H1 (cell line): ENCODE data around the gene TWSG1. TPM values are rescaled to one million over a fixed set of nuclear protein-coding genes. Genes with fewer than 3 reads are reported as not detected.

Experiments used
- CTCF ChIA-PET: fragments of 300-600 bp; sonication (Branson Sonifier 250); formaldehyde crosslinking; loops from one replicate; lab custom pipeline; 2021; ENCODE audit not compliant: partially characterized antibody; lab: Charles Lee
- POLR2A ChIA-PET: fragments of 300-600 bp; sonication (Branson Sonifier 250); formaldehyde crosslinking; loops from one replicate; lab custom pipeline; 2021; ENCODE audit warnings: inconsistent platforms; ENCODE audit not compliant: partially characterized antibody; lab: Charles Lee
- DNase-seq, 2 experiments: peaks; one replicate each; pipeline versions ENCODE4 v3.0.0 to v3.0.0-alpha.2; 2010 to 2022; ENCODE audit warnings: low spot score in 2 of 2, low read depth in 1 of 2, mixed read lengths in 1 of 2
- FAIRE-seq: peaks from 2 replicates; lab custom pipeline; 2011; peaks lifted over from hg19 to GRCh38; lab: Jason Lieb, UNC
- H2AFZ ChIP-seq: 2 replicates; pipeline ENCODE4 v1.8.1; 2012; ENCODE audit warnings: low read length, inconsistent platforms
- H2AK5ac ChIP-seq: 2 replicates; pipeline ENCODE4 v1.6.1; 2013; ENCODE audit warnings: low read depth, low read length
- H2BK120ac ChIP-seq: replicated peaks from 2 replicates; pipeline ENCODE3; 2013; ENCODE audit warnings: low read depth, low read length, inconsistent platforms
- H2BK12ac ChIP-seq: 2 replicates; pipeline ENCODE4 v1.6.1; 2013; ENCODE audit warnings: low read depth, low read length
- H2BK15ac ChIP-seq: 2 replicates; pipeline ENCODE4 v1.6.1; 2013; ENCODE audit warnings: low read length
- H2BK20ac ChIP-seq: 2 replicates; pipeline ENCODE4 v1.6.1; 2013; ENCODE audit warnings: low read length
- H2BK5ac ChIP-seq: 2 replicates; pipeline ENCODE4 v1.6.1; 2013; ENCODE audit warnings: low read depth, low read length
- H3K14ac ChIP-seq: 2 replicates; pipeline ENCODE4 v1.6.1; 2013; ENCODE audit warnings: inconsistent platforms; ENCODE audit not compliant: insufficient read length
- H3K18ac ChIP-seq: 2 replicates; pipeline ENCODE4 v1.6.1; 2013; ENCODE audit warnings: low read length; ENCODE audit errors: extremely low read depth
- H3K23ac ChIP-seq: 2 replicates; pipeline ENCODE4 v1.6.1; 2013; ENCODE audit warnings: inconsistent platforms; ENCODE audit not compliant: insufficient read length
- H3K23me2 ChIP-seq: 2 replicates; pipeline ENCODE4 v1.6.1; 2013; ENCODE audit warnings: low read depth, low read length
- H3K27ac ChIP-seq: 2 replicates; pipeline ENCODE4 v1.6.1; 2011; ENCODE audit warnings: low read depth, low read length, inconsistent platforms
- H3K27me3 ChIP-seq, 4 experiments: replicated peaks in 1 of 4; 1 replicate in 1 of 4; 2 replicates in 3 of 4; pipeline versions ENCODE4 v1.6.1 to v1.8.1; 2011 to 2013; ENCODE audit warnings: low read length in 3 of 4, mild to moderate bottlenecking in 3 of 4, inconsistent platforms in 2 of 4, mixed read lengths in 2 of 4, moderate library complexity in 1 of 4; ENCODE audit not compliant: control insufficient read depth in 3 of 4, insufficient read depth in 3 of 4; ENCODE audit errors: extremely low read depth in 1 of 4
- H3K36me3 ChIP-seq, 4 experiments: 2 replicates each; pipeline versions ENCODE4 v1.6.1 to v1.8.1; 2011 to 2013; ENCODE audit warnings: mild to moderate bottlenecking in 4 of 4, low read length in 3 of 4, moderate library complexity in 2 of 4, control low read depth in 1 of 4, inconsistent platforms in 1 of 4; ENCODE audit not compliant: insufficient read depth in 4 of 4, control insufficient read depth in 2 of 4
- H3K4ac ChIP-seq: replicated peaks from 2 replicates; pipeline ENCODE3; 2013; ENCODE audit warnings: low read length, low read depth, mixed read lengths, inconsistent platforms; ENCODE audit not compliant: insufficient read length
- H3K4me1 ChIP-seq, 4 experiments: replicated peaks in 1 of 4; 1 replicate in 1 of 4; 2 replicates in 3 of 4; pipeline versions ENCODE4 v1.6.1 to v1.8.1; 2011 to 2013; ENCODE audit warnings: low read length in 3 of 4, inconsistent platforms in 2 of 4, mixed read lengths in 1 of 4; ENCODE audit not compliant: insufficient read depth in 4 of 4, control insufficient read depth in 3 of 4
- H3K4me2 ChIP-seq, 2 experiments: 2 replicates each; pipeline versions ENCODE4 v1.6.1 to v1.8.1; 2011 to 2013; ENCODE audit warnings: low read depth in 2 of 2, low read length in 2 of 2, control low read depth in 1 of 2, inconsistent platforms in 1 of 2, mild to moderate bottlenecking in 1 of 2; ENCODE audit not compliant: insufficient read depth in 1 of 2
- H3K4me3 ChIP-seq, 4 experiments: fragments of 200-600, 300-600 bp in 1 of 4; sonication (generic), shearing (Covaris generic), sonication (Bioruptor Twin) in 1 of 4; 2 replicates each; pipeline versions ENCODE4 v1.5.1 to v1.8.1; 2011 to 2016; ENCODE audit warnings: low read length in 4 of 4, low read depth in 3 of 4, control low read depth in 2 of 4, inconsistent platforms in 2 of 4, mild to moderate bottlenecking in 2 of 4, mixed read lengths in 1 of 4, moderate library complexity in 1 of 4; ENCODE audit not compliant: insufficient read depth in 2 of 4; ENCODE audit errors: extremely low read depth in 1 of 4
- H3K56ac ChIP-seq: replicated peaks from 2 replicates; pipeline ENCODE3; 2013; ENCODE audit warnings: low read depth, mild to moderate bottlenecking, mixed read lengths, low read length, inconsistent platforms; ENCODE audit not compliant: insufficient read length
- H3K79me1 ChIP-seq: 2 replicates; pipeline ENCODE4 v1.6.1; 2013; ENCODE audit warnings: low read depth, low read length, control low read depth
- H3K79me2 ChIP-seq, 2 experiments: 2 replicates each; pipeline versions ENCODE4 v1.6.1 to v1.8.1; 2012 to 2013; ENCODE audit warnings: low read length in 2 of 2, mild to moderate bottlenecking in 2 of 2, inconsistent platforms in 1 of 2; ENCODE audit not compliant: insufficient read depth in 2 of 2, control insufficient read depth in 1 of 2
- H3K9ac ChIP-seq, 4 experiments: replicated peaks in 1 of 4; 1 replicate in 1 of 4; 2 replicates in 3 of 4; pipeline versions ENCODE4 v1.6.1 to v1.8.1; 2011 to 2013; ENCODE audit warnings: low read depth in 3 of 4, low read length in 3 of 4, control low read depth in 2 of 4, mild to moderate bottlenecking in 2 of 4, moderate library complexity in 2 of 4, inconsistent platforms in 1 of 4; ENCODE audit errors: extremely low read depth in 1 of 4
- H3K9me3 ChIP-seq, 2 experiments: 2 replicates each; pipeline versions ENCODE4 v1.6.1 to v1.8.1; 2012 to 2013; ENCODE audit warnings: mild to moderate bottlenecking in 2 of 2, moderate library complexity in 2 of 2, control low read depth in 1 of 2, inconsistent platforms in 1 of 2, low read depth in 1 of 2, low read length in 1 of 2, mixed read lengths in 1 of 2; ENCODE audit not compliant: insufficient read depth in 2 of 2
- H4K20me1 ChIP-seq, 2 experiments: replicated peaks in 1 of 2; 2 replicates each; pipeline versions ENCODE3 to v1.8.1; 2011 to 2013; ENCODE audit warnings: inconsistent platforms in 2 of 2, low read length in 2 of 2, mild to moderate bottlenecking in 1 of 2; ENCODE audit not compliant: insufficient read depth in 2 of 2, control insufficient read depth in 1 of 2
- H4K5ac ChIP-seq: 2 replicates; pipeline ENCODE4 v1.6.1; 2013; ENCODE audit warnings: low read length, low read depth, mixed read lengths, inconsistent platforms; ENCODE audit not compliant: insufficient read length
- H4K8ac ChIP-seq: 2 replicates; pipeline ENCODE4 v1.8.0; 2013; ENCODE audit warnings: mild to moderate bottlenecking, moderate library complexity, low read length, inconsistent platforms; ENCODE audit not compliant: insufficient read depth; ENCODE audit errors: extremely low read depth
- H4K91ac ChIP-seq: replicated peaks from 2 replicates; pipeline ENCODE3; 2013; ENCODE audit warnings: low read length, mixed read lengths, inconsistent platforms; ENCODE audit not compliant: insufficient read length
- CBX5 ChIP-seq: fragments of 300-800, 300-1000 bp; sonication (generic); IDR thresholded peaks from 2 replicates; pipeline ENCODE4 v1.7.1; 2016; ENCODE audit warnings: antibody characterized with exemption, low read length, low read depth
- CREB1 ChIP-seq: IDR thresholded peaks from 2 replicates; pipeline ENCODE4 v1.6.1; 2012; ENCODE audit warnings: inconsistent platforms
- KDM1A ChIP-seq: fragments of 200-600, 300-600 bp; sonication (generic); IDR thresholded peaks from 2 replicates; pipeline ENCODE4 v1.7.1; 2016; ENCODE audit warnings: mild to moderate bottlenecking, low read length, borderline replicate concordance
- MAFK ChIP-seq: IDR thresholded peaks from 2 replicates; pipeline ENCODE4 v1.6.1; 2012; ENCODE audit warnings: low read depth, mild to moderate bottlenecking, improper control_type of control experiment, low read length
- RNF2 ChIP-seq: fragments of 200-900, 300-1000 bp; sonication (generic); IDR thresholded peaks from 2 replicates; pipeline ENCODE4 v1.7.1; 2016; ENCODE audit warnings: borderline replicate concordance, low read depth, mild to moderate bottlenecking, antibody characterized with exemption, low read length; ENCODE audit not compliant: poor library complexity, severe bottlenecking; ENCODE audit errors: missing control alignments
- TBP ChIP-seq: IDR thresholded peaks from 2 replicates; pipeline ENCODE4 v1.6.1; 2011; ENCODE audit warnings: low read depth, low read length, improper control_type of control experiment
- TCF12 ChIP-seq: IDR thresholded peaks from 2 replicates; pipeline ENCODE4 v1.6.1; 2011; ENCODE audit warnings: low read depth, mild to moderate bottlenecking, low read length
- WGBS, 2 experiments: shearing (Covaris generic) in 1 of 2; methylation state at CpG; one replicate each; pipeline versions ENCODE4 v1.1.6 to v1.1.7; 2013 to 2015; ENCODE audit warnings: low lambda C conversion rate in 2 of 2, mixed read lengths in 2 of 2, inconsistent platforms in 1 of 2, low coverage in 1 of 2, missing lambda C conversion rate in 1 of 2; ENCODE audit not compliant: insufficient replicate concordance in 2 of 2, insufficient coverage in 1 of 2, insufficient read length in 1 of 2; ENCODE audit errors: extremely low coverage in 1 of 2, missing lambda C conversion rate in 1 of 2; 5-methylcytosine and 5-hydroxymethylcytosine counted together
- polyA plus RNA-seq, 7 experiments: library from polyadenylated mRNA; depleted of rRNA in 3 of 7; stranded (reverse) in 5 of 7; unstranded in 2 of 7; fragments of >200 nt in 5 of 7; fragments of 200-250 nt in 2 of 7; gene quantifications; 1 replicate in 5 of 7; 2 replicates in 1 of 7; 4 replicates in 1 of 7; pipeline versions ENCODE4 v1.2.1 to v1.2.3, GENCODE V29; 2011 to 2013; ENCODE audit warnings: missing spikeins in 2 of 7, mixed read lengths in 2 of 7
- total RNA-seq: library from RNA; stranded (reverse); fragmentation: NEBNext Ultra II Directional; extraction: Animal tissue kit (Norgen Biotek cat#: 25700); gene quantifications from 2 replicates; pipeline ENCODE4 v1.2.1, GENCODE V29; 2021

The TWSG1 gene
- total and polyA plus RNA-seq, 2 of the 8 experiments (the other 6 are each of a cell fraction or from before 2014, with no cell fraction given), result 11.8 to 19.8 TPM

GRCh38 chr18:9379118-9379517, 44.5 kb downstream of the TWSG1 start:
- Histone ChIP-seq H2AK5ac (no peak overlapping the region), H3K23ac (no peak overlapping the region), H3K23me2 (no peaks in the 10 kb centered on the region), H3K4me3 (no peak overlapping the region), H2BK12ac (no peak overlapping the region), H4K91ac (no peak overlapping the region), H3K27ac (no peak overlapping the region), H3K4ac (no peak overlapping the region), H3K56ac (no peak overlapping the region), H2BK20ac (no peak overlapping the region), H4K5ac (no peak overlapping the region), H3K14ac (no peak overlapping the region), H2AFZ (no peak overlapping the region), H4K8ac (no peak overlapping the region), H3K9ac (no peak overlapping the region), H3K9me3 (no peaks in the 10 kb centered on the region; a peak in 1 of 4 replicates), H3K27me3 (no peaks in the 10 kb centered on the region), H3K36me3 (no peaks in the 10 kb centered on the region), H2BK5ac (no peak overlapping the region), H3K4me1 (peaks cover 0 to 7% (median 1%) of the 10 kb centered on the region in 4 experiments; a peak in 2 of 7 replicates), H3K4me2 (no peak overlapping the region), H3K79me2 (no peaks in the 10 kb centered on the region), H3K18ac (no peak overlapping the region), H4K20me1 (no peaks in the 10 kb centered on the region), H2BK15ac (no peak overlapping the region), H3K79me1 (no peaks in the 10 kb centered on the region), H2BK120ac (no peak overlapping the region)
- DNase-seq (no peak), FAIRE-seq (no peak)
- POLR2A ChIA-PET, result interaction anchor here (0.7 kb wide), 1 partner anchor 269 kb away, joined by 3 read pairs; no protein-coding TSS in a partner anchor
- no peak for TF ChIP-seq TBP
- TF ChIP-seq KDM1A, result peak; percentile 60; the same call in 1 of the 2 replicates
- TF ChIP-seq CBX5, result no peak
- TF ChIP-seq TCF12, result no peak
- TF ChIP-seq MAFK, result no peak
- TF ChIP-seq CREB1, result no peak
- no peak for TF ChIP-seq RNF2
- CTCF ChIA-PET, result no interaction called here
- WGBS, 2 experiments, result 97% methylated on average over 6 of the region's 6 CpGs; no CpG with 5 or more reads in 1 of the 2 experiments
